ENCODE data around the gene PHACTR3. TPM values are rescaled to one million over a fixed set of nuclear protein-coding genes. Genes with fewer than 3 reads are reported as not detected.

PHACTR3 gene
- total and polyA plus RNA-seq, 2 donors (not counting 1 experiment from before 2014, with no cell fraction given), result not detected

GRCh38 chr20:59720013-59720412 is 115.7 kb downstream of the PHACTR3 start:
- Histone ChIP-seq H3K79me2 (ENCODE audit: control insufficient read depth, insufficient read depth, low read length) (no peaks in the 10 kb centered on the region), H3K9ac (ENCODE audit: insufficient read depth, low read length) (no peak overlapping the region), H3K27me3 (ENCODE audit: control insufficient read depth, insufficient read depth, low read length) (no peaks in the 10 kb centered on the region), H3K27ac (ENCODE audit: insufficient read depth, low read length) (no peak overlapping the region), H3K4me3 (replicated peaks in 1 of 4; ENCODE audit: control extremely low read depth in 1 of 4, insufficient read depth in 1 of 4, low read depth in 3 of 4, low read length in 4 of 4) (no peak overlapping the region), H2AFZ (ENCODE audit: low read length) (no peak overlapping the region), H3K36me3 (ENCODE audit: control insufficient read depth, insufficient read depth, low read length) (no peaks in the 10 kb centered on the region), H3K4me2 (ENCODE audit: extremely low read depth, insufficient read depth, low read length) (no peak overlapping the region), H3K4me1 (ENCODE audit: control insufficient read depth, extremely low read depth, insufficient read depth, low read length) (no peaks in the 10 kb centered on the region), H3K9me3 (ENCODE audit: control insufficient read depth, insufficient read depth, low read depth, low read length) (no peaks in the 10 kb centered on the region), H4K20me1 (ENCODE audit: control insufficient read depth, extremely low read depth, insufficient read depth, low read length) (no peaks in the 10 kb centered on the region)
- DNase-seq (ENCODE audit: low read depth in 2 of 2), result no peak
- TF ChIP-seq EZH2 (IDR thresholded peaks at IDR 0.05; ENCODE audit: low read length, missing control alignments) (no peak), CTCF (conservative IDR thresholded peaks at IDR 0.05 in 1 of 2, IDR thresholded peaks at IDR 0.05 in 1 of 2; ENCODE audit: low read depth in 1 of 2, low read length in 2 of 2) (no peak)

GRCh38 chr20:59721386-59721785 is 117.0 kb downstream of the PHACTR3 start:
- no peaks in the 10 kb centered on the region for H3K36me3 ChIP-seq (ENCODE audit: control insufficient read depth, insufficient read depth, low read length)
- H3K4me1 ChIP-seq (ENCODE audit: control insufficient read depth, extremely low read depth, insufficient read depth, low read length), result no peaks in the 10 kb centered on the region
- no peak overlapping the region for H3K9ac ChIP-seq (ENCODE audit: insufficient read depth, low read length)
- no peak overlapping the region for H3K27ac ChIP-seq (ENCODE audit: insufficient read depth, low read length)
- H3K79me2 ChIP-seq (ENCODE audit: control insufficient read depth, insufficient read depth, low read length), result no peaks in the 10 kb centered on the region
- H3K9me3 ChIP-seq (ENCODE audit: control insufficient read depth, insufficient read depth, low read depth, low read length), result no peaks in the 10 kb centered on the region
- H4K20me1 ChIP-seq (ENCODE audit: control insufficient read depth, extremely low read depth, insufficient read depth, low read length), result no peaks in the 10 kb centered on the region
- no peak overlapping the region for H3K4me3 ChIP-seq (replicated peaks in 1 of 4; ENCODE audit: control extremely low read depth in 1 of 4, insufficient read depth in 1 of 4, low read depth in 3 of 4, low read length in 4 of 4)
- H3K27me3 ChIP-seq (ENCODE audit: control insufficient read depth, insufficient read depth, low read length), result no peaks in the 10 kb centered on the region
- no peak for TF ChIP-seq EZH2 (IDR thresholded peaks at IDR 0.05; ENCODE audit: low read length, missing control alignments)
- TF ChIP-seq CTCF (conservative IDR thresholded peaks at IDR 0.05 in 1 of 2, IDR thresholded peaks at IDR 0.05 in 1 of 2; ENCODE audit: low read depth in 1 of 2, low read length in 2 of 2), result no peak
- H2AFZ ChIP-seq (ENCODE audit: low read length), result no peak overlapping the region
- H3K4me2 ChIP-seq (ENCODE audit: extremely low read depth, insufficient read depth, low read length), result no peak overlapping the region
- no peak for DNase-seq (ENCODE audit: low read depth in 2 of 2)

GRCh38 chr20:59723108-59723500 is 118.8 kb downstream of the PHACTR3 start:
- H4K20me1 ChIP-seq (ENCODE audit: control insufficient read depth, extremely low read depth, insufficient read depth, low read length), result no peaks in the 10 kb centered on the region
- no peaks in the 10 kb centered on the region for H3K9me3 ChIP-seq (ENCODE audit: control insufficient read depth, insufficient read depth, low read depth, low read length)
- TF ChIP-seq CTCF (conservative IDR thresholded peaks at IDR 0.05 in 1 of 2, IDR thresholded peaks at IDR 0.05 in 1 of 2; ENCODE audit: low read depth in 1 of 2, low read length in 2 of 2), result no peak
- no peak for TF ChIP-seq EZH2 (IDR thresholded peaks at IDR 0.05; ENCODE audit: low read length, missing control alignments)
- H3K27ac ChIP-seq (ENCODE audit: insufficient read depth, low read length), result no peak overlapping the region
- no peaks in the 10 kb centered on the region for H3K4me1 ChIP-seq (ENCODE audit: control insufficient read depth, extremely low read depth, insufficient read depth, low read length)
- H2AFZ ChIP-seq (ENCODE audit: low read length), result no peak overlapping the region
- no peaks in the 10 kb centered on the region for H3K79me2 ChIP-seq (ENCODE audit: control insufficient read depth, insufficient read depth, low read length)
- H3K9ac ChIP-seq (ENCODE audit: insufficient read depth, low read length), result no peak overlapping the region
- no peaks in the 10 kb centered on the region for H3K36me3 ChIP-seq (ENCODE audit: control insufficient read depth, insufficient read depth, low read length)
- no peak overlapping the region for H3K4me3 ChIP-seq (replicated peaks in 1 of 4; ENCODE audit: control extremely low read depth in 1 of 4, insufficient read depth in 1 of 4, low read depth in 3 of 4, low read length in 4 of 4)
- H3K4me2 ChIP-seq (ENCODE audit: extremely low read depth, insufficient read depth, low read length), result no peak overlapping the region
- no peak for DNase-seq (ENCODE audit: low read depth in 2 of 2)
- H3K27me3 ChIP-seq (ENCODE audit: control insufficient read depth, insufficient read depth, low read length), result no peaks in the 10 kb centered on the region
